IPS DF 6.9 (cell line): ENCODE data around the gene CHN2.

ENCODE experiments used
- DNase-seq: peaks from one replicate; pipeline ENCODE4 v3.0.0-alpha.2; 2013; ENCODE audit warnings: low read depth, low spot score
- H3K27ac ChIP-seq: one replicate; pipeline ENCODE4 v1.5.1; 2013; ENCODE audit warnings: low read length, control low read depth
- H3K27me3 ChIP-seq: 2 replicates; pipeline ENCODE4 v1.6.1; 2013; ENCODE audit warnings: mild to moderate bottlenecking, low read length; ENCODE audit not compliant: control insufficient read depth, insufficient read depth
- H3K36me3 ChIP-seq: 2 replicates; pipeline ENCODE4 v1.6.1; 2013; ENCODE audit warnings: low read length; ENCODE audit not compliant: control insufficient read depth, insufficient read depth
- H3K4me1 ChIP-seq: 2 replicates; pipeline ENCODE4 v1.6.1; 2013; ENCODE audit warnings: low read length; ENCODE audit not compliant: control insufficient read depth, insufficient read depth
- H3K4me3 ChIP-seq: 2 replicates; pipeline ENCODE4 v1.5.1; 2013; ENCODE audit warnings: mild to moderate bottlenecking, low read length
- H3K9me3 ChIP-seq: 2 replicates; pipeline ENCODE4 v1.6.1; 2013; ENCODE audit warnings: low read length, inconsistent platforms; ENCODE audit not compliant: control insufficient read depth, insufficient read depth
- WGBS: extraction: QIAGEN DNeasy Blood & Tissue Kit; methylation state at CpG from one replicate; pipeline ENCODE4 v1.1.7; 2013; ENCODE audit warnings: mixed read lengths, missing lambda C conversion rate; ENCODE audit not compliant: insufficient read length, insufficient coverage; 5-methylcytosine and 5-hydroxymethylcytosine counted together

CHN2 gene

GRCh38 chr7:29332042-29332811, 137.7 kb downstream of the CHN2 start:
- no peak for DNase-seq
- H3K4me1 ChIP-seq: no peaks in the 10 kb centered on the region
- H3K36me3 ChIP-seq: no peaks in the 10 kb centered on the region
- no peaks in the 10 kb centered on the region for H3K9me3 ChIP-seq
- H3K27me3 ChIP-seq: no peaks in the 10 kb centered on the region
- H3K4me3 ChIP-seq: no peak overlapping the region
- WGBS: no CpG with 5 or more reads among the region's 14 CpGs
- H3K27ac ChIP-seq: no peak overlapping the region

DNA sequence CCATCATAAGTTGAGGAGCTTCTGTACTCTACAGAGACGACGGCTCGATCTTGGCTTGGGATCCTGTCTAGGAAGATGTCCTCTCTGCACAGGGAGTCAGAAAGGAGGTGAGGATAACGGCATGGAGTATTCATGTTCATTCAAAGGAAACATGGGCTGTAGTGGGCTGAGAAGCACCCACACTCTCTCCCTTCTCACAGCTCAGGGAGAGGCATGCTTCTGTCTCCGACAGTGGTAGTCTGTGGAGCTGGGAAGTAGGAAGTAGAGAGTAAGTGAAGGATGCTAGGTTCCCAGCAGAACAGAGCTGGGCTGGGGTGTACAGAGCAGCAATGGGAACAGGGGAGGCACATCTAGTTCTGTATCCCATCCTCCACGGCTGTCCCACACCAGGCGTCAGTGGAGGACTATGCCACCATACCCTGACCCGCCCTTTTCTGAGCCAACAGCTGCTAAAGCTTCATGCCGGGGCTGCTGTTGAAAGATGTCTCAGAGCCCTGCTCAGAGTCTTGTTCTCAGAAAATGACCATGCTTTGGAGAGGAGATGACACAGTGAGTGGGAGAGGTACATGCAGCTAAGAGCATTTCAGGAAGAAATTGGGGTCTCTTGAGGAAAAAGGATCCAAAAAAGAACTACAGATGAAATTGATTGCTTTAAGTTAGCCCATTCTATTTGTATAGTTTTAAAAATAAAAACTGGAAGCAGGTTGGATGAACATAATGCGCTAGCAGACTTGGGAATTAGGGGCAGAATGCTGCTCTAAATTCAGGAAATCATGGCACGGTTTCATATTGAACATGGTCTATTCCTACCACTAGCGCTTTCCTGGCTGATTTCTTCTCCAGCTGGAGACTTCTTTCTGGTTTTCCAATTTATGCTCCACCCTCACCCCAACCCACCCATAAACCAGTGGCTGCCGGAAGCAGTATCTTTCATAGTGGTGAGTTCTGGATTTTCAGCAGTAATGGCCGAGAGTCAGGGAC, 138.6 kb downstream of the CHN2 start:
- Histone ChIP-seq H3K36me3 (no peaks in the 10 kb centered on the region), H3K4me1 (no peaks in the 10 kb centered on the region), H3K27ac (no peak overlapping the region), H3K9me3 (no peaks in the 10 kb centered on the region), H3K4me3 (no peak overlapping the region), H3K27me3 (no peaks in the 10 kb centered on the region)
- no peak for DNase-seq
- WGBS: no CpG with 5 or more reads among the region's 14 CpGs

DNA sequence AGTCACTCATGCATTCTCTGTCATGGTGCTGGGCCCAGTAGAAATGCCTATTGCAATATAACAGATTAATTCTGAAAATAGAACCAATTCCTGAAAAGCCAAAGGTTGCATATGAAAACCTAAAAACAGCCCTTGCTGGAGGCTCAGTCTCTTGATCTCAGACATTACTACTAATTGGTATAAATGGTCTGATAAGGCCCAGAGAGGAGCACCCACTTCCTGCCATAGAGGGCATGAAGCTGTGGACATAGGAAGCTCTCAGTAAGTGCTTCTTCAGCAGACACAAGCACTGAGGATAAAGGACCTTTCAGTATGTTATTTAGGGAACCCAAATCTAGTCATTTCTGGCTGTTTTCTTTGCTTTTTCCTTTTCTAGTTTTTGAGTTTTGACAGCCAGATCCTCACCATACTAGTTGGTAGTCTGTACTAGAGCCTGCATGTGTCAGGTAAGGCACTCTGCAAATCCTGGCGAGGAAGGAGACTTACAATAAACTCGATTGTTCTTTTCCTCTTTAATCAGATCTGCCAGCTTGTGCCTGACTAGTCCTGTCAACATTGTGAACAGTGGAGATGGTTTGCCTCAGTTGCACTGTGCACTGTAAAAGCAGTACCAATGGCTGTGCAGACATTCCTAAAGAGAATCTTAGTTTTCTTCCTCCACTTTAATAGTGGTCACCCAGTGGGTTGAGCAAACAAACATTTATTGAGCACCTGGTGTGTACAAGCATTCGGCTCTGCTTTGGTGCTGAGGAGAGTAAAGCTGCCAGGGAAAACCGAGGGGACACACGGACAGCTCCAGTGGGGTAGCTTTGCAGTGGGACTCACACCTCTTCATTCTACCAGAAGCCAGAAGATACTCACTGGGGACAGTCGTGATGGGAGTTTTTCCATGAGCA, 140.9 kb downstream of the CHN2 start:
- Histone ChIP-seq H3K9me3 (no peaks in the 10 kb centered on the region), H3K27ac (no peak overlapping the region), H3K4me1 (no peaks in the 10 kb centered on the region), H3K4me3 (no peak overlapping the region), H3K27me3 (no peaks in the 10 kb centered on the region), H3K36me3 (no peaks in the 10 kb centered on the region)
- no peak for DNase-seq
- WGBS: no CpG with 5 or more reads among the region's 6 CpGs

DNA sequence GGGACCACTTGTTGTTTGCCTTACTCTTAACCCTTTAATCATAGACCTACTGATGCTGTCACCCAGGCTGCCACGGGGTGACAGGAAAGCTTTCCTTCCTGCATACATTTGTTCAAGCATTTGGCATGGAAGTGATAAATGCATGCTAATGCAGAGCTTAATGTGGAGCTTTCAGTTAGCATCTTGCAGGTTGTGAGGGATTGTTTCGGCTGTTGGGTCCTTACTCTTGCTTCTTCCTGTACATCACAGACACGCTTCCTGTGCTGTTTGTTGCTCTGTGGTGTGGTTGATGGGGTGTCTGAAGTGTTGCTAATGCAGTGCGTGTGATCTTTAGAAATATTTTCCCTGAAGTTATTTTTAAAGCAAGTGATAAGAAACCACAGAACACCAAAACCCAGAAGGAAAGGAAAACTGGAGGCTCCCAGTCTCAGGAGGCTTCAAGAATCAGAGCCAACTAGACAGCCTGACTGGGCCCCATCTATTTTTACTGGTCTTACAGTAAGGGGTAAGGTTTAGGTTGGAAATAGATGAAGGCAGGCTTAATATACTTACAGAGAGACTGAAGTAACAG, 143.1 kb downstream of the CHN2 start:
- DNase-seq: no peak
- no peaks in the 10 kb centered on the region for H3K4me1 ChIP-seq
- no peak overlapping the region for H3K27ac ChIP-seq
- WGBS: no CpG with 5 or more reads among the region's 4 CpGs
- no peak overlapping the region for H3K4me3 ChIP-seq
- no peaks in the 10 kb centered on the region for H3K36me3 ChIP-seq
- no peaks in the 10 kb centered on the region for H3K9me3 ChIP-seq
- no peaks in the 10 kb centered on the region for H3K27me3 ChIP-seq

DNA sequence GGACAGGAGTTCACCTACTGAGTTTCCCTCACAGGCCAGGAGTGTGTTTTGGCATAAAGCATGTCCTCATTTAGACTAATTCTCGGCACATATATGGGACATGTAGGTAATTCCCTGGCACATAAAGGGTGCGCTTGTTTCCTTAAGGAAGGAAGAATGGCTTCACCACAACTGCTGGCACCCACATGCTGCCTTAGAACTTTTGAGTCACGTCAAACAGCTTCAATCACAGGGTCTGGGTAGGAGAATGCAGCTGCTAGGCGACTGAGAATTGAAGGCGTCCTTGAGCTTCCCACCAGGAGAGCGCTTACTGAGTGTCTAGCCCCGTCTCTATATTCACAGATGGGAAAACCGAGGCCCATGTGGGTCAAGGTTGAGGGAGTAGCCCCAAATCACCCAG, 146.1 kb downstream of the CHN2 start:
- Histone ChIP-seq H3K36me3 (no peaks in the 10 kb centered on the region), H3K4me1 (no peaks in the 10 kb centered on the region), H3K4me3 (no peak overlapping the region), H3K27ac (no peak overlapping the region), H3K27me3 (no peaks in the 10 kb centered on the region), H3K9me3 (no peaks in the 10 kb centered on the region)
- no peak for DNase-seq
- no CpG with 5 or more reads among the region's 8 CpGs for WGBS

- Histone ChIP-seq H3K4me3 (no peak overlapping the region), H3K9me3 (no peaks in the 10 kb centered on the region), H3K4me1 (no peaks in the 10 kb centered on the region), H3K36me3 (no peaks in the 10 kb centered on the region), H3K27me3 (no peaks in the 10 kb centered on the region), H3K27ac (no peak overlapping the region)
- DNase-seq: no peak
- no CpG with 5 or more reads among the region's 7 CpGs for WGBS
These were observed 146.6 kb downstream of the CHN2 start for GRCh38 chr7:29341156-29341555.

DNA sequence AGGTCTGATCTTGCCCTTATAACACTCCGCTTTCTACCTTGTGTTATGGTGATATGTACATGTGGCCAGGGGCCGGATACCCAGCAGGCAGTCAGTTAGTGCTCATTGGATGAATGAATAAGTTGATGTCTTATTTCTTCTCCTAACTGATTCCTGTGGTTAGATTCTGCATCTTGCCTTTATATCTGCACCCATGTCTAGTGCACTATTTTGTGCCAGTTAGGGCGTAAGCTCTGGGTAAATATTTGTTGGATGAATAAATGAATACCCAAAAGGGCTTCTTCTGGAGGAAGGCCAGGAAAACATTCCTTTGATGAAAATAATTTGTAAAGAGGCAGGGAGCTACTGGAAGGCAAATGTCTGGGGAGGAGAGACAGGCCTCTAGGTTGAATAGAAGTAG, 148.2 kb downstream of the CHN2 start:
- no peak for DNase-seq
- Histone ChIP-seq H3K4me1 (no peaks in the 10 kb centered on the region), H3K36me3 (no peaks in the 10 kb centered on the region), H3K9me3 (no peaks in the 10 kb centered on the region), H3K27me3 (no peaks in the 10 kb centered on the region), H3K4me3 (no peak overlapping the region), H3K27ac (no peak overlapping the region)
- WGBS: no CpG with 5 or more reads among the region's 3 CpGs

DNA sequence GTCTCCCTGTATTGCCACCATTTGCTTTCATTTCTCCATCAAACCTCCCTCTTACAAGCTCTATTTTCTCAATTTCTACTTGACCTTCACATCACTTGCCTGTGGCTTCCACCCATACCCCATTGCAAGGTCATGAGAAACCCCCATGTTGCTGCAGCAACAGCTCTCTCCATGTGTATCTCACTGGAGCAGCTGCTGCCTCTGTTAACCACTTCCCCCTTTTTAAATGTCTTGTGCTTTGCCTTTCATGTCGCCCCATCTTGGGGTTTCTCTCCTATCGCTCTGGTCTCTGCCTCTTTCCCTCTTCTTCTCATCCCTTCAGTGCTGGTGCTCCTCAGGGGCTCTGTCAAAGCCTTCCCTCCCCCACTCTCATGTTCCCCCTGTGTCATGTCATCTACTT, 148.8 kb downstream of the CHN2 start:
- Histone ChIP-seq H3K27ac (no peak overlapping the region), H3K9me3 (no peaks in the 10 kb centered on the region), H3K4me3 (no peak overlapping the region), H3K36me3 (no peaks in the 10 kb centered on the region), H3K4me1 (no peaks in the 10 kb centered on the region), H3K27me3 (no peaks in the 10 kb centered on the region)
- DNase-seq: no peak
- WGBS: no CpG with 5 or more reads among the region's 2 CpGs

GRCh38 chr7:29344334-29344978, 149.9 kb downstream of the CHN2 start:
- H3K9me3 ChIP-seq: no peaks in the 10 kb centered on the region
- no peak for DNase-seq
- H3K4me1 ChIP-seq: no peaks in the 10 kb centered on the region
- H3K27me3 ChIP-seq: no peaks in the 10 kb centered on the region
- H3K36me3 ChIP-seq: no peaks in the 10 kb centered on the region
- WGBS: no CpG with 5 or more reads among the region's 4 CpGs
- no peak overlapping the region for H3K27ac ChIP-seq
- no peak overlapping the region for H3K4me3 ChIP-seq
